Spleen (tissue), 7 donors: ENCODE measurements around the gene LCMT2.

Experiments
- POLR2A ChIP-seq, 3 donors: fragments of 450-650 bp; IDR thresholded peaks; one replicate each; pipeline ENCODE4 v1.5.1; 2017; ENCODE audit warnings: antibody characterized with exemption in 3 of 3, mild to moderate bottlenecking in 1 of 3
- TF ChIP-seq, protein P1 (sequence below), 11 experiments: fragments of 200-600 bp in 7 of 11; fragments of 450-650 bp in 4 of 11; sonication (generic) in 4 of 11; IDR thresholded peaks in 8 of 11; conservative IDR thresholded peaks in 3 of 11; 1 replicate in 7 of 11; 2 replicates in 4 of 11; pipeline versions ENCODE4 v1.4.0 to v1.8.0; 2016 to 2021; ENCODE audit warnings: antibody characterized with exemption in 11 of 11, inconsistent platforms in 4 of 11, mild to moderate bottlenecking in 1 of 11
- donor health status: DM: no; HTN: no; CAD: no; lungs with moderate emphysema.
- donor health status: DM: no; HTN: no; CAD: no.
- donor health status: DM: no; HTN: no; CAD: no.

DNA sequence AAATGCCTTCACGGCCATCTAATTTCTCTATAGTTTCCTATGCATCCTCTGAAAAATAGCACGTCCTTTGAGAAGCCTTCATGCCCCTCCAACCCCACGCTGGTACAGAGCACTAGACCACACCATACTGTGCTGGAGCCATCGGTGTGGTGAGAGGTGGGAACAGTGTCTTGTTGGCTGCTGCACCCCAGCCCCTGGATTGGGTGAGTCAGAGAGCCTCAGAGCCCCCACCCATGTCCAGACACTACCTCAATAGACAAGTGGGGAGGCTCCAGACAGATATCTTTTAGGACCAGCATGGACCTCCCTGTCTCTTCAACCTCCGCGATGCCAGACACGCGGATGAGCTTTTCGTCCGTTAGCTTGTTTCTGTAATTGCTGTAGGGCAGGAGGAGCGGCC, 51.5 kb downstream of the LCMT2 start:
- TF ChIP-seq, protein P1, sequence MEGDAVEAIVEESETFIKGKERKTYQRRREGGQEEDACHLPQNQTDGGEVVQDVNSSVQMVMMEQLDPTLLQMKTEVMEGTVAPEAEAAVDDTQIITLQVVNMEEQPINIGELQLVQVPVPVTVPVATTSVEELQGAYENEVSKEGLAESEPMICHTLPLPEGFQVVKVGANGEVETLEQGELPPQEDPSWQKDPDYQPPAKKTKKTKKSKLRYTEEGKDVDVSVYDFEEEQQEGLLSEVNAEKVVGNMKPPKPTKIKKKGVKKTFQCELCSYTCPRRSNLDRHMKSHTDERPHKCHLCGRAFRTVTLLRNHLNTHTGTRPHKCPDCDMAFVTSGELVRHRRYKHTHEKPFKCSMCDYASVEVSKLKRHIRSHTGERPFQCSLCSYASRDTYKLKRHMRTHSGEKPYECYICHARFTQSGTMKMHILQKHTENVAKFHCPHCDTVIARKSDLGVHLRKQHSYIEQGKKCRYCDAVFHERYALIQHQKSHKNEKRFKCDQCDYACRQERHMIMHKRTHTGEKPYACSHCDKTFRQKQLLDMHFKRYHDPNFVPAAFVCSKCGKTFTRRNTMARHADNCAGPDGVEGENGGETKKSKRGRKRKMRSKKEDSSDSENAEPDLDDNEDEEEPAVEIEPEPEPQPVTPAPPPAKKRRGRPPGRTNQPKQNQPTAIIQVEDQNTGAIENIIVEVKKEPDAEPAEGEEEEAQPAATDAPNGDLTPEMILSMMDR (IDR thresholded peaks at IDR 0.05 in 8 of 11, conservative IDR thresholded peaks at IDR 0.05 in 3 of 11), result no peak
- TF ChIP-seq POLR2A (IDR thresholded peaks at IDR 0.05), result no peak
